ENCODE data around the gene GRB10.

GRCh38 chr7:50657341-50657873 lies 125.3 kb downstream of the GRB10 start:
- no peak for TF ChIP-seq CTCF (conservative IDR thresholded peaks at IDR 0.05)
- no peak for TF ChIP-seq EZH2 (IDR thresholded peaks at IDR 0.05; ENCODE audit: low read depth)
